ENCODE results near the gene UBXN10.
A peak's percentile ranks its signal among the peaks of the same experiment; 100 is the strongest.
"Not testable (repeated sequence)": the region's sequence is repeated elsewhere in the genome, so short reads cannot be mapped to it uniquely, and the experiment has no call there.

Gene UBXN10

GRCh38 chr1:20210736-20211460 lies 25.0 kb downstream of the UBXN10 start:
- DNase-seq, result no peak

GRCh38 chr1:20211511-20211931 lies 25.6 kb downstream of the UBXN10 start:
- DNase-seq, result no peak

- DNase-seq, result no peak
Measured at GRCh38 chr1:20212085-20212684, 26.3 kb downstream of the UBXN10 start.

GRCh38 chr1:20212685-20213331 lies 26.9 kb downstream of the UBXN10 start:
- peak; percentile 48 for DNase-seq

- DNase-seq, result no peak
Measured at GRCh38 chr1:20215716-20216115, 29.8 kb downstream of the UBXN10 start.

- DNase-seq, result no peak
Measured at GRCh38 chr1:20216574-20216973, 30.7 kb downstream of the UBXN10 start.

- not testable (repeated sequence) for DNase-seq
Measured at GRCh38 chr1:20219053-20219452, 33.2 kb downstream of the UBXN10 start.

GRCh38 chr1:20220036-20220435 lies 34.1 kb downstream of the UBXN10 start:
- DNase-seq, result no peak

- DNase-seq, result no peak
Measured at GRCh38 chr1:20223106-20223505, 37.2 kb downstream of the UBXN10 start.

GRCh38 chr1:20223551-20224419 lies 37.9 kb downstream of the UBXN10 start:
- no peak for DNase-seq

GRCh38 chr1:20224546-20224945 lies 38.6 kb downstream of the UBXN10 start:
- no peak for DNase-seq

- no peak for DNase-seq
Measured at GRCh38 chr1:20227704-20228103, 41.8 kb downstream of the UBXN10 start.

GRCh38 chr1:20228314-20228825 lies 42.5 kb downstream of the UBXN10 start:
- DNase-seq, result no peak

GRCh38 chr1:20229171-20229570 lies 43.3 kb downstream of the UBXN10 start:
- DNase-seq, result no peak

GRCh38 chr1:20232564-20232963 lies 46.7 kb downstream of the UBXN10 start:
- not testable (repeated sequence) for DNase-seq

GRCh38 chr1:20233394-20233793 lies 47.5 kb downstream of the UBXN10 start:
- no peak for DNase-seq

GRCh38 chr1:20233866-20234265 lies 48.0 kb downstream of the UBXN10 start:
- no peak for DNase-seq

GRCh38 chr1:20234788-20235535 lies 49.1 kb downstream of the UBXN10 start:
- no peak for DNase-seq

GRCh38 chr1:20237646-20238045 lies 51.8 kb downstream of the UBXN10 start:
- DNase-seq, result no peak

- no peak for DNase-seq
Measured at GRCh38 chr1:20240012-20240411, 54.1 kb downstream of the UBXN10 start.

GRCh38 chr1:20242890-20243479 lies 57.1 kb downstream of the UBXN10 start:
- DNase-seq, result no peak
